Stimulated activated CD4-positive, alpha-beta T cell treated with anti-CD3 and anti-CD28 coated beads, Interleukin-4, amount 100 ng/mL, for 4 hours (primary cell): ENCODE measurements around the gene COX19.

Experiments
- DNase-seq, 2 experiments: peaks; one replicate each; pipeline ENCODE4 v3.0.0-alpha.2; 2020

COX19 gene

GRCh38 chr7:990933-991728 is 15.8 kb upstream of the COX19 start:
- DNase-seq: no peak

GRCh38 chr7:990352-990932 is 15.1 kb upstream of the COX19 start:
- no peak for DNase-seq

GRCh38 chr7:988963-989529 is 13.7 kb upstream of the COX19 start:
- no peak for DNase-seq

- no peak for DNase-seq
These were observed 13.1 kb upstream of the COX19 start for GRCh38 chr7:988426-988911.

- no peak for DNase-seq
These were observed 12.6 kb upstream of the COX19 start for GRCh38 chr7:987909-988308.

GRCh38 chr7:986766-987751 is 11.7 kb upstream of the COX19 start:
- DNase-seq: no peak

GRCh38 chr7:985915-986741 is 10.8 kb upstream of the COX19 start:
- no peak for DNase-seq

- DNase-seq: no peak
These were observed 9.7 kb upstream of the COX19 start for GRCh38 chr7:985127-985416.

- no peak for DNase-seq
These were observed 9.2 kb upstream of the COX19 start for GRCh38 chr7:984361-985126.

GRCh38 chr7:983616-984071 is 8.3 kb upstream of the COX19 start:
- no peak for DNase-seq

GRCh38 chr7:983004-983615 is 7.8 kb upstream of the COX19 start, which contains the start of gene CYP2W1:
Gene CYP2W1, plus strand, starts transcription at chr7:983181. Its CDS starts 31 bp downstream, at chr7:983212.
- no peak for DNase-seq

- DNase-seq: no peak
These were observed 7.2 kb upstream of the COX19 start for GRCh38 chr7:982511-983003.

GRCh38 chr7:981793-982510 is 6.6 kb upstream of the COX19 start:
- no peak for DNase-seq

GRCh38 chr7:979886-980571 is 4.7 kb upstream of the COX19 start:
- no peak for DNase-seq

GRCh38 chr7:979151-979550 is 3.8 kb upstream of the COX19 start:
- DNase-seq: no peak

- no peak for DNase-seq
These were observed 3.2 kb upstream of the COX19 start for GRCh38 chr7:978416-979091.

GRCh38 chr7:978049-978346 is 2.6 kb upstream of the COX19 start:
- DNase-seq: no peak

- no peak for DNase-seq
These were observed 2.1 kb upstream of the COX19 start for GRCh38 chr7:977326-978048.
